ENCODE measurements around the gene PPP4R3B.
"Not testable (repeated sequence)": the region's sequence is repeated elsewhere in the genome, so short reads cannot be mapped to it uniquely, and the experiment has no call there.

The PPP4R3B gene

GRCh38 chr2:55553321-55553720 lies 64.1 kb downstream of the PPP4R3B start:
- no peak overlapping the region for H2AFZ ChIP-seq (ENCODE audit: low read depth, low read length, severe bottlenecking)

GRCh38 chr2:55550368-55551102 lies 66.9 kb downstream of the PPP4R3B start:
- H3K4me2 ChIP-seq (ENCODE audit: low read depth, low read length, poor library complexity, severe bottlenecking): no peak overlapping the region
- no peaks in the 10 kb centered on the region for H3K9me3 ChIP-seq (ENCODE audit: insufficient read depth, low read length)
- no peak overlapping the region for H3K27ac ChIP-seq (ENCODE audit: low read depth, low read length)
- no peak overlapping the region for H3K4me3 ChIP-seq (ENCODE audit: insufficient read depth, low read length, poor library complexity, severe bottlenecking)
- no peak overlapping the region for H2AFZ ChIP-seq (ENCODE audit: low read depth, low read length, severe bottlenecking)
- no peaks in the 10 kb centered on the region for H3K79me2 ChIP-seq (ENCODE audit: insufficient read depth, low read length)
- no peaks in the 10 kb centered on the region for H3K27me3 ChIP-seq (ENCODE audit: low read length)
- peaks cover 25% of the 10 kb centered on the region for H3K36me3 ChIP-seq (ENCODE audit: low read length)
- H3F3A ChIP-seq (ENCODE audit: insufficient read depth): no peaks in the 10 kb centered on the region; the same call in 1 of the 2 replicates
- no peaks in the 10 kb centered on the region for H3K9me2 ChIP-seq (replicated peaks; ENCODE audit: insufficient read depth, low read length)
- no peaks in the 10 kb centered on the region for H4K20me1 ChIP-seq (ENCODE audit: low read depth, low read length)
- no peak overlapping the region for H3K9ac ChIP-seq (ENCODE audit: low read length)
- no peak for TF ChIP-seq EZH2phosphoT487 (conservative IDR thresholded peaks at IDR 0.05; ENCODE audit: low read length)
- no peak for TF ChIP-seq CTCF (IDR thresholded peaks at IDR 0.05; ENCODE audit: insufficient read depth, low read length, poor library complexity, severe bottlenecking)

More at GRCh38 chr2:55553321-55553720, 64.1 kb downstream of the PPP4R3B start:
- Histone ChIP-seq H3F3A (ENCODE audit: insufficient read depth) (no peaks in the 10 kb centered on the region; the same call in 1 of the 2 replicates), H3K79me2 (ENCODE audit: insufficient read depth, low read length) (no peaks in the 10 kb centered on the region), H3K4me2 (ENCODE audit: low read depth, low read length, poor library complexity, severe bottlenecking) (no peak overlapping the region), H3K27me3 (ENCODE audit: low read length) (no peaks in the 10 kb centered on the region), H3K9ac (ENCODE audit: low read length) (no peak overlapping the region), H3K9me2 (replicated peaks; ENCODE audit: insufficient read depth, low read length) (no peaks in the 10 kb centered on the region), H3K9me3 (ENCODE audit: insufficient read depth, low read length) (no peaks in the 10 kb centered on the region), H3K4me3 (ENCODE audit: insufficient read depth, low read length, poor library complexity, severe bottlenecking) (no peak overlapping the region), H3K27ac (ENCODE audit: low read depth, low read length) (no peak overlapping the region), H3K36me3 (ENCODE audit: low read length) (peaks cover 34% of the 10 kb centered on the region), H4K20me1 (ENCODE audit: low read depth, low read length) (no peaks in the 10 kb centered on the region)
- TF ChIP-seq CTCF (IDR thresholded peaks at IDR 0.05; ENCODE audit: insufficient read depth, low read length, poor library complexity, severe bottlenecking): no peak
- no peak for TF ChIP-seq EZH2phosphoT487 (conservative IDR thresholded peaks at IDR 0.05; ENCODE audit: low read length)

- not testable (repeated sequence) for H3K4me2 ChIP-seq (ENCODE audit: low read depth, low read length, poor library complexity, severe bottlenecking); H3F3A ChIP-seq (ENCODE audit: insufficient read depth); H2AFZ ChIP-seq (ENCODE audit: low read depth, low read length, severe bottlenecking); H3K9ac ChIP-seq (ENCODE audit: low read length); H3K9me2 ChIP-seq (replicated peaks; ENCODE audit: insufficient read depth, low read length); H3K27ac ChIP-seq (ENCODE audit: low read depth, low read length); H3K79me2 ChIP-seq (ENCODE audit: insufficient read depth, low read length); H3K9me3 ChIP-seq (ENCODE audit: insufficient read depth, low read length); H3K4me3 ChIP-seq (ENCODE audit: insufficient read depth, low read length, poor library complexity, severe bottlenecking); H4K20me1 ChIP-seq (ENCODE audit: low read depth, low read length); H3K27me3 ChIP-seq (ENCODE audit: low read length)
- peaks cover 21% of the 10 kb centered on the region for H3K36me3 ChIP-seq (ENCODE audit: low read length)
Measured at GRCh38 chr2:55547679-55548078, 69.7 kb downstream of the PPP4R3B start.

GRCh38 chr2:55547001-55547400 lies 70.4 kb downstream of the PPP4R3B start:
- Histone ChIP-seq H3K36me3 (ENCODE audit: low read length) (peaks cover 19% of the 10 kb centered on the region), H3K27ac (ENCODE audit: low read depth, low read length) (no peak overlapping the region)

More at GRCh38 chr2:55547001-55547400, 70.4 kb downstream of the PPP4R3B start:
- no peak for TF ChIP-seq CTCF (IDR thresholded peaks at IDR 0.05; ENCODE audit: insufficient read depth, low read length, poor library complexity, severe bottlenecking)
- Histone ChIP-seq H3K79me2 (ENCODE audit: insufficient read depth, low read length) (no peaks in the 10 kb centered on the region), H4K20me1 (ENCODE audit: low read depth, low read length) (no peaks in the 10 kb centered on the region), H2AFZ (ENCODE audit: low read depth, low read length, severe bottlenecking) (no peak overlapping the region), H3K9me2 (replicated peaks; ENCODE audit: insufficient read depth, low read length) (no peaks in the 10 kb centered on the region), H3F3A (ENCODE audit: insufficient read depth) (peaks cover 4% of the 10 kb centered on the region; the same call in 1 of the 2 replicates), H3K4me2 (ENCODE audit: low read depth, low read length, poor library complexity, severe bottlenecking) (no peak overlapping the region), H3K9ac (ENCODE audit: low read length) (no peak overlapping the region), H3K9me3 (ENCODE audit: insufficient read depth, low read length) (no peaks in the 10 kb centered on the region), H3K4me3 (ENCODE audit: insufficient read depth, low read length, poor library complexity, severe bottlenecking) (no peak overlapping the region), H3K27me3 (ENCODE audit: low read length) (no peaks in the 10 kb centered on the region)

All from SU-DHL-6 (cell line).